Neural cell (in vitro differentiated cells): ENCODE results near the gene ADO. TPM values are rescaled to one million over a fixed set of nuclear protein-coding genes. Genes with fewer than 3 reads are reported as not detected.

ENCODE experiments used
- H2AFZ ChIP-seq: fragments of 200-600, 300-800 bp; sonication (generic), shearing (Covaris generic); 2 replicates; pipeline ENCODE4 v1.6.0; 2014; ENCODE audit warnings: low read depth, mild to moderate bottlenecking, antibody characterized with exemption, low read length, moderate library complexity
- H3F3A ChIP-seq: fragments of 200-600 bp; shearing (Covaris generic); 2 replicates; pipeline ENCODE4 v1.6.1; 2016; ENCODE audit warnings: mild to moderate bottlenecking, moderate library complexity, mixed read lengths, antibody characterized with exemption, low read length; ENCODE audit not compliant: insufficient read depth, poor library complexity, severe bottlenecking
- H3K27ac ChIP-seq: fragments of 200-600, 300-800 bp; sonication (generic), shearing (Covaris generic); 2 replicates; pipeline ENCODE4 v1.5.1; 2014; ENCODE audit warnings: mild to moderate bottlenecking, low read length, moderate library complexity
- H3K27me3 ChIP-seq: fragments of 300-800, 200-600 bp; sonication (generic), shearing (Covaris generic); 2 replicates; pipeline ENCODE4 v1.6.0; 2014; ENCODE audit warnings: mild to moderate bottlenecking, low read depth, low read length, moderate library complexity; ENCODE audit not compliant: insufficient read depth
- H3K36me3 ChIP-seq: fragments of 300-800, 200-600 bp; sonication (generic), shearing (Covaris generic); 2 replicates; pipeline ENCODE4 v1.5.1; 2014; ENCODE audit warnings: mild to moderate bottlenecking, antibody characterized with exemption, low read length, moderate library complexity; ENCODE audit not compliant: insufficient read depth
- H3K4me2 ChIP-seq: fragments of 300-800, 200-600 bp; sonication (generic), shearing (Covaris generic); 2 replicates; pipeline ENCODE4 v1.6.0; 2014; ENCODE audit warnings: mild to moderate bottlenecking, low read length
- H3K4me3 ChIP-seq: fragments of 300-800, 200-600 bp; sonication (generic), shearing (Covaris generic); 2 replicates; pipeline ENCODE4 v1.5.1; 2014; ENCODE audit warnings: mild to moderate bottlenecking, low read length, moderate library complexity
- H3K79me2 ChIP-seq: fragments of 200-600 bp; shearing (Covaris generic); replicated peaks from 2 replicates; pipeline ENCODE4 v1.6.0; 2014; ENCODE audit warnings: mild to moderate bottlenecking, low read length, moderate library complexity; ENCODE audit not compliant: insufficient read depth
- H3K9ac ChIP-seq: fragments of 300-800, 200-600 bp; sonication (generic), shearing (Covaris generic); 2 replicates; pipeline ENCODE4 v1.6.1; 2016; ENCODE audit warnings: mild to moderate bottlenecking, low read length, mixed read lengths
- H3K9me2 ChIP-seq: fragments of 200-600 bp; shearing (Covaris generic); 2 replicates; pipeline ENCODE4 v1.6.1; 2016; ENCODE audit warnings: mild to moderate bottlenecking, low read length, mixed read lengths; ENCODE audit not compliant: insufficient read depth
- H3K9me3 ChIP-seq: fragments of 200-600, 300-800 bp; sonication (generic), shearing (Covaris generic); 2 replicates; pipeline ENCODE4 v1.6.1; 2016; ENCODE audit warnings: mild to moderate bottlenecking, mixed run types, low read length, moderate library complexity, mixed read lengths
- H4K20me1 ChIP-seq: fragments of 200-600 bp; shearing (Covaris generic); 2 replicates; pipeline ENCODE4 v1.6.1; 2016; ENCODE audit warnings: mild to moderate bottlenecking, mixed run types; ENCODE audit not compliant: insufficient read depth
- EP300 ChIP-seq: fragments of 450-650 bp; conservative IDR thresholded peaks from 2 replicates; pipeline ENCODE4 v1.6.1; 2014; ENCODE audit warnings: antibody characterized with exemption, mild to moderate bottlenecking, moderate library complexity; ENCODE audit not compliant: poor library complexity, severe bottlenecking
- EZH2 ChIP-seq: fragments of 200-600, 300-800 bp; shearing (Covaris generic), sonication (generic); IDR thresholded peaks from 2 replicates; pipeline ENCODE4 v1.6.1; 2014; ENCODE audit warnings: antibody characterized with exemption, low read length, borderline replicate concordance, mild to moderate bottlenecking; ENCODE audit not compliant: insufficient read depth, poor library complexity, severe bottlenecking
- MXI1 ChIP-seq: fragments of 450-650 bp; conservative IDR thresholded peaks from 2 replicates; pipeline ENCODE4 v1.6.1; 2014; ENCODE audit warnings: antibody characterized with exemption, mild to moderate bottlenecking; ENCODE audit not compliant: poor library complexity, severe bottlenecking
- POLR2AphosphoS5 ChIP-seq: IDR thresholded peaks from 2 replicates; pipeline ENCODE4 v1.6.1; 2012
- RAD21 ChIP-seq: fragments of 450-650 bp; conservative IDR thresholded peaks from 2 replicates; pipeline ENCODE4 v1.6.1; 2014; ENCODE audit warnings: antibody characterized with exemption, mild to moderate bottlenecking, moderate library complexity
- SMC3 ChIP-seq: fragments of 450-650 bp; conservative IDR thresholded peaks from 2 replicates; pipeline ENCODE4 v1.6.1; 2014; ENCODE audit warnings: antibody characterized with exemption, mild to moderate bottlenecking, moderate library complexity; ENCODE audit not compliant: poor library complexity
- TAF1 ChIP-seq: IDR thresholded peaks from 2 replicates; pipeline ENCODE4 v1.6.1; 2012; ENCODE audit warnings: low read depth
- polyA plus RNA-seq: library from polyadenylated mRNA; depleted of rRNA; stranded (reverse); fragments of >200 nt; gene quantifications from 2 replicates; pipeline ENCODE4 v1.2.3, GENCODE V29; 2014
- TF ChIP-seq, protein P1 (sequence below): IDR thresholded peaks from 2 replicates; pipeline ENCODE4 v1.6.1; 2012; ENCODE audit warnings: borderline replicate concordance
- TF ChIP-seq, protein P2 (sequence below): fragments of 450-650 bp; IDR thresholded peaks from 2 replicates; pipeline ENCODE4 v1.5.1; 2014; ENCODE audit warnings: antibody characterized with exemption, mild to moderate bottlenecking, moderate library complexity; ENCODE audit not compliant: poor library complexity, severe bottlenecking

The ADO gene
- polyA plus RNA-seq, 1 donor from 2014 or later = 33.2 TPM

DNA sequence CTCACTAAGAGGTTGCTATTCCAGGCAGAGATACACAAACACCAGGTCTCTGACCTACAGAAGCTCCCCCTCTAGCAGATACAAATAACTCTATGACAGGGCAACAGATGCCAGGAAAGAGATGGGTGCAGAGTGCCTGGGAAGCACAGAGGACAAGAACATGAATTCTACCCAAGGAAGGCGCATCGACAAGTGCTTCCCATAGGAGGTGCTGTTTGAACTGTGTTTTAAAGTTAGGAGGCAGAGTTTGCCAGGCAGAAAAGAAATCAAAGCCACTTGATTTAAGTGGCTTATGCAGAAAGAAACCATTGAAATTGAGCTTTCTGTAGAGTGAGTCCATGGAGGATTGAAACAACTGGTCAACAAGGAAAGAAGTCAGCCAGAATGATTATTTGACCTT lies 46.9 kb downstream of the ADO start:
- no peaks in the 10 kb centered on the region for H3K36me3 ChIP-seq
- no peaks in the 10 kb centered on the region for H3F3A ChIP-seq
- no peak overlapping the region for H3K4me2 ChIP-seq
- H3K9ac ChIP-seq = no peak overlapping the region
- H3K9me3 ChIP-seq = peaks cover 6% of the 10 kb centered on the region
- H3K27ac ChIP-seq = no peak overlapping the region
- no peaks in the 10 kb centered on the region for H3K9me2 ChIP-seq
- H3K27me3 ChIP-seq = no peaks in the 10 kb centered on the region
- H4K20me1 ChIP-seq = no peaks in the 10 kb centered on the region
- no peak overlapping the region for H3K4me3 ChIP-seq
- TF ChIP-seq EP300 (no peak), SMC3 (no peak), TAF1 (no peak), POLR2AphosphoS5 (no peak), RAD21 (no peak), EZH2 (no peak), MXI1 (no peak)
- TF ChIP-seq, protein P1, sequence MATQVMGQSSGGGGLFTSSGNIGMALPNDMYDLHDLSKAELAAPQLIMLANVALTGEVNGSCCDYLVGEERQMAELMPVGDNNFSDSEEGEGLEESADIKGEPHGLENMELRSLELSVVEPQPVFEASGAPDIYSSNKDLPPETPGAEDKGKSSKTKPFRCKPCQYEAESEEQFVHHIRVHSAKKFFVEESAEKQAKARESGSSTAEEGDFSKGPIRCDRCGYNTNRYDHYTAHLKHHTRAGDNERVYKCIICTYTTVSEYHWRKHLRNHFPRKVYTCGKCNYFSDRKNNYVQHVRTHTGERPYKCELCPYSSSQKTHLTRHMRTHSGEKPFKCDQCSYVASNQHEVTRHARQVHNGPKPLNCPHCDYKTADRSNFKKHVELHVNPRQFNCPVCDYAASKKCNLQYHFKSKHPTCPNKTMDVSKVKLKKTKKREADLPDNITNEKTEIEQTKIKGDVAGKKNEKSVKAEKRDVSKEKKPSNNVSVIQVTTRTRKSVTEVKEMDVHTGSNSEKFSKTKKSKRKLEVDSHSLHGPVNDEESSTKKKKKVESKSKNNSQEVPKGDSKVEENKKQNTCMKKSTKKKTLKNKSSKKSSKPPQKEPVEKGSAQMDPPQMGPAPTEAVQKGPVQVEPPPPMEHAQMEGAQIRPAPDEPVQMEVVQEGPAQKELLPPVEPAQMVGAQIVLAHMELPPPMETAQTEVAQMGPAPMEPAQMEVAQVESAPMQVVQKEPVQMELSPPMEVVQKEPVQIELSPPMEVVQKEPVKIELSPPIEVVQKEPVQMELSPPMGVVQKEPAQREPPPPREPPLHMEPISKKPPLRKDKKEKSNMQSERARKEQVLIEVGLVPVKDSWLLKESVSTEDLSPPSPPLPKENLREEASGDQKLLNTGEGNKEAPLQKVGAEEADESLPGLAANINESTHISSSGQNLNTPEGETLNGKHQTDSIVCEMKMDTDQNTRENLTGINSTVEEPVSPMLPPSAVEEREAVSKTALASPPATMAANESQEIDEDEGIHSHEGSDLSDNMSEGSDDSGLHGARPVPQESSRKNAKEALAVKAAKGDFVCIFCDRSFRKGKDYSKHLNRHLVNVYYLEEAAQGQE = no peak
- TF ChIP-seq, protein P2, sequence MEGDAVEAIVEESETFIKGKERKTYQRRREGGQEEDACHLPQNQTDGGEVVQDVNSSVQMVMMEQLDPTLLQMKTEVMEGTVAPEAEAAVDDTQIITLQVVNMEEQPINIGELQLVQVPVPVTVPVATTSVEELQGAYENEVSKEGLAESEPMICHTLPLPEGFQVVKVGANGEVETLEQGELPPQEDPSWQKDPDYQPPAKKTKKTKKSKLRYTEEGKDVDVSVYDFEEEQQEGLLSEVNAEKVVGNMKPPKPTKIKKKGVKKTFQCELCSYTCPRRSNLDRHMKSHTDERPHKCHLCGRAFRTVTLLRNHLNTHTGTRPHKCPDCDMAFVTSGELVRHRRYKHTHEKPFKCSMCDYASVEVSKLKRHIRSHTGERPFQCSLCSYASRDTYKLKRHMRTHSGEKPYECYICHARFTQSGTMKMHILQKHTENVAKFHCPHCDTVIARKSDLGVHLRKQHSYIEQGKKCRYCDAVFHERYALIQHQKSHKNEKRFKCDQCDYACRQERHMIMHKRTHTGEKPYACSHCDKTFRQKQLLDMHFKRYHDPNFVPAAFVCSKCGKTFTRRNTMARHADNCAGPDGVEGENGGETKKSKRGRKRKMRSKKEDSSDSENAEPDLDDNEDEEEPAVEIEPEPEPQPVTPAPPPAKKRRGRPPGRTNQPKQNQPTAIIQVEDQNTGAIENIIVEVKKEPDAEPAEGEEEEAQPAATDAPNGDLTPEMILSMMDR = no peak
- no peak overlapping the region for H2AFZ ChIP-seq
- H3K79me2 ChIP-seq = no peaks in the 10 kb centered on the region

DNA sequence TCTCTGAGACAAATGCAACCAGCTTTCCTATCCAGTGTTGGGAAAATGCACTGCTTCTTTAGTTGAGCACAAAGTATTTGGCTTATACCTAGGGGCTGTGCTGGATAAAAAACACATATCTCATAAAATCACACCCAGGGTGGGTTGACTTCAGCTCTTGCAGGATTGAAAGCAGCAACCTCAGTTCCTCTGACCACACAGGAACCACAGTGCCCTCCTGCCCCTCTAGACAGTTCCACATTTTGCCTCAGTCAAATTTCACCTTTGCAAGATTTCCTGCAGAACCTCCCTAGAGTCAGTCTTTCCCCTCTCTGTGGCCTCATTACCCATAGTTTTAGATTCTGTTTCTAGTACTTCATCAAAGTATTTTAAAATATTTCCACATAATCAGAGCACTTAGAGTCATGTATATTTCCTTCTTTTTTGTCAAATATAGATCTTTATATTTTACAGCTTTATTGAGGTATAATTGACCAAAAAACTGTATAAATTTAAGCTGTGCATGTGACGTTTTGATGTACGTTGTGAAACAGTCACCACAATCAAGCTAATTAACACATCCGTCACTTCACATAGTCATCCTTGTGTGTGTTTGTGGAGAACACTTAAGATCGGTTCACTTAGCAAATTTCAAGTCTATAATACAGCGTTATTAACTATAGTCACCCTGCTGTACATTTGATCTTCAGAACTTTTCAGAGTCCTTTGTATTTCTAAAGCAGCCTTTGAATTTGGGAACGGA lies 48.6 kb downstream of the ADO start:
- H3K9ac ChIP-seq = no peak overlapping the region
- no peaks in the 10 kb centered on the region for H3K9me3 ChIP-seq
- H4K20me1 ChIP-seq = no peaks in the 10 kb centered on the region
- H3F3A ChIP-seq = no peaks in the 10 kb centered on the region
- TF ChIP-seq, protein P1 = no peak
- TF ChIP-seq MXI1 (no peak), SMC3 (no peak), POLR2AphosphoS5 (no peak), EZH2 (no peak), RAD21 (no peak), EP300 (no peak), TAF1 (no peak)
- TF ChIP-seq, protein P2 = no peak
- H3K9me2 ChIP-seq = no peaks in the 10 kb centered on the region
- H3K4me2 ChIP-seq = no peak overlapping the region
- no peaks in the 10 kb centered on the region for H3K27me3 ChIP-seq
- no peak overlapping the region for H2AFZ ChIP-seq
- H3K79me2 ChIP-seq = no peaks in the 10 kb centered on the region
- H3K27ac ChIP-seq = no peak overlapping the region
- no peak overlapping the region for H3K4me3 ChIP-seq
- no peaks in the 10 kb centered on the region for H3K36me3 ChIP-seq
